HG02763 (cell line): ENCODE measurements around the gene CLMN.
"Not testable (repeated sequence)": the region's sequence is repeated elsewhere in the genome, so short reads cannot be mapped to it uniquely, and the experiment has no call there.

ENCODE experiments used
- ATAC-seq: cut with Tn5 transposase; IDR thresholded peaks from one replicate; pipeline ENCODE4 v1.9.1; 2021; ENCODE audit warnings: mild to moderate bottlenecking, moderate library complexity; ENCODE audit not compliant: unreplicated experiment

CLMN gene

GRCh38 chr14:95289323-95290010 is 30.2 kb downstream of the CLMN start:
- no peak for ATAC-seq

DNA sequence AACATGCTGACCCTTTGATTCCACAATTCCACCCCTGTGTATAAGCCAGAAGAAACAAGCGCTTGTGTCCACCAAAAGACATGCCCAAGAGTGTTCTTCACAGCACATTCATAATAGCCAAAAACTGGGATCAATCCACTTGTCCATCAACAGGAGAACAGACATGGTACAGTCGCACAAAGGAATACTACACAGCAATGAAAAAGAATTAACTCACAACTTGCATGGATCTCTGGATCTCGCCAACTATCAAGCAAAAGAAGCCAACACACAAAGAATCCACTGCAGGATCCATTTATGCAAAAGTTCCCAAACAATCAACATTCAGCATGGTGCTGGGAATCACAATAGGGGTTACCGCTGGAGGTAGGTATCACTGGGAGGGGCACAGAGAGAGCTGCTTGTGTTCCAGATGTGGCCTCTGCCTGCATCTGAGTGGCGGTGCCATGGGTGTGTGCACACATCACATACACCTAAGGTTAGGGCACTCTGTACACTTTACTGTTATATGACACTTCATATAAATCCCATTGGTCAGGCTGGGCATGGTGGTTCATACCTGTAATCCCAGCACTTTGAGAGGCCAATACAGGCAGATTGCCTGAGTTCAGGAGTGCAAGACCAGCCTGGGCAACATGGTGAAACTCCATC is 30.9 kb downstream of the CLMN start:
- ATAC-seq = no peak

DNA sequence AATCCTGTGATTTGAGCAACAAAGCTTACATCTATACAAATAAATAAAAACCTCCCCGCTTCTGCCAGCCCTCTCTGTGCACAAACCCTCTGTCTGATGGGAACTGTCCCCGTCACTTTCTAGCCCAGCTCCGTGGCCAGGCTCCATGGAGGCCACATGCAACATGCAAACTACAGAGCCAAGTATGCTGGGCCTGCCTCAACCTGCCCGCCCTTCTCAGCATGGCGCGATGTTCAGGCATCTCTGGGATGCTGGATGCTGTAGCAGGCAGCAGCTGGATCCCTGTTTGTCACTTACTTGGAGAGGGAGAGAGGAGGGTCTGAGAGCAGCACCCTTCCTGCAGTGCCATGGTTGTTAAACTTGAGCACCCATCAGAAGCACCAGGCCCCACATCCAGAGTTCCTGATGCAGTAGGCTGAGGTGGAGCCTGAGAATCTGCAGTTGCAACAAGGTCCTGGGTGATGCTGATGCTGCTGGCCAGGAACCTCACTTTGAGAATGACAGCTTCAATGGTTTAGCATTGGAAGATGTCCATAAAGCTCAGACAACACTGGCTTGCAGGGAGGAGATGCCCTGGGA is 32.4 kb downstream of the CLMN start:
- no peak for ATAC-seq

- ATAC-seq = no peak
Observed at GRCh38 chr14:95286645-95287044, 33.1 kb downstream of the CLMN start.

DNA sequence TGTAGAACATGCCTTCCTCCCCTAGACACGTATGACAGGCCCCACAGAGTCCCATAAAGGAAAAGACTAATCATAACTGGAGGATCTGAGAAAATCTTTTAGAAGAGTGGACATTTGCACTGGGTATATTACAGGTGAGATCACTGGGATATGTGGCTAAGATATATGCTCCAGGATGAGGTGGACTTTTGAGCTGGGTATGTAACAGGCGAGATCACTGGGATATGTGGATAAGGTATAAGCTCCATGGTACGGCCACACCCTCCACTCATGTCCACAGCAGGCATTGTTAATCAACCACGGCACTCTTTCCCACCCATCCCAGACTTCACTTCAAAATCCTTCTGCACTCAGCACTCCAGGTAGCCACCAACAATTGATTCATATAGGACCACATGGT is 34.1 kb downstream of the CLMN start:
- ATAC-seq = no peak

GRCh38 chr14:95283802-95284201 is 35.9 kb downstream of the CLMN start:
- not testable (repeated sequence) for ATAC-seq

- ATAC-seq = not testable (repeated sequence)
Observed at GRCh38 chr14:95282986-95283380, 36.7 kb downstream of the CLMN start.

- no peak for ATAC-seq
Observed at GRCh38 chr14:95282354-95282985, 37.2 kb downstream of the CLMN start.

DNA sequence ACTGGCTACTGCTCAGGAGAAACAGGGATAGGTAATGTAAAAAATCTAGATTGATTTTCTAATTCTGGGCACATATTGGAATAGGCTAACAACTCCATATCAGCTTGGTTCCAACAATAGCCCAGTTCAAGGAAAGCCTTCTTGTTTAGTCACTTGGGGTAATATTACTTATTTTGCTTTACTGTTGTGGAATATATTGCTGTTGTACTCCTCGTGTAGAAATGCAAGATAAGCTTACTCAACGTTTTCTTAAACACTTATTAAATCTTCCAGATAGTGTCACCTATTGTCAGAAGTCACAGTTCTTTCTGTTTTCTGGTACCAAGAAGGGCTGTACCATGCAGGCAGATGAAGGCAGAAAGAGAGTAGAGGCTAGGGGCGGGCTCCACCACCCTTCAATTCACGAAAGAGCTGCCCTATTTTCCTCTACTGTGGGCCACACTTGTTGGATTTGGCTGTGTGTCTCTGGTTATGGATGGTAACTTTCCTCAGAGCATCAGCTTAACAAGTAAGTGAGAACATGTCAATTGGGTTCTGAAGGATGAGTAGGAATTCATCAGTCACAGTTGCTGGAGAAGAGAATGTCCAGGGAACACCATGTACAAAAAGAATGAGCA is 38.0 kb downstream of the CLMN start:
- no peak for ATAC-seq

GRCh38 chr14:95275494-95275893 is 44.2 kb downstream of the CLMN start:
- ATAC-seq = no peak

DNA sequence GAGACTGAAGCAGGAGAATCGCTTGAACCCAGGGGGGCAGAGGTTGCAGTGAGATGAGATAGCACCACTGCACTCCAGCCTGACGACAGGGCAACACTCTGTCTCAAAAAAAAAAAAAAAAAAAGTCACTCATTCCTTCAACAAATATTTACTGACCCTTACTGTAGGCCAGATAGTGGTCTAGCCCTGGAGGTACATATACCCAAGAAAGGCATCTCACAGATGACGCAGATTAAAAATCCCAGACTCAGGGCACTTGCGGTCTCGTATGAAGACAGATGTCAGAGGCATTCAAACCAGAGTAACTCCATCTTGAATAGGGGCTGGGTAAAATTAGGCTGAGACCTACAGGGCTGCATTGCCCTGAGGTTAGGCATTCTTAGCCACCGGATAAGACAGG is 44.8 kb downstream of the CLMN start:
- ATAC-seq = no peak

DNA sequence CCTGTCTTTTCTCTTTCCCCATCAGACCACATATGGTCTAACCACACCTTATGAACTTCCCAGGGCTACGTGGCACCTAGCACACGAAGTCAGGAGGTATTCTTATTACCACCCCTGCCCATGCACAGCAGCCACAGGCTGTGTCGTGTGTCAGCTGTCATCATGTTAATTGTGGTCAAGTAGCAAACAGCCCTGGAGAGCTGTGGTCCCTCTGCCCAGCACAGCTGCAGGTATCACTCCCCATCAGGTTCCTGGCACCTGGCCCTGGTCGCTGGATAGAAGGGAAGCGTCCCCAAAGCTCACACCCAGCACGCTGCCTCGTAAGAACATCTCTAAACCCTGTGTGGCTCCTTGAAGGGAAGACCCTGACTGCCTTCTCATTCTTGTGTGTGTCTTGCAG is 45.4 kb downstream of the CLMN start:
- ATAC-seq = no peak

GRCh38 chr14:95273001-95273978 is 46.4 kb downstream of the CLMN start:
- no peak for ATAC-seq

GRCh38 chr14:95272057-95272456 is 47.7 kb downstream of the CLMN start:
- ATAC-seq = no peak

GRCh38 chr14:95270203-95270602 is 49.5 kb downstream of the CLMN start:
- ATAC-seq = no peak

DNA sequence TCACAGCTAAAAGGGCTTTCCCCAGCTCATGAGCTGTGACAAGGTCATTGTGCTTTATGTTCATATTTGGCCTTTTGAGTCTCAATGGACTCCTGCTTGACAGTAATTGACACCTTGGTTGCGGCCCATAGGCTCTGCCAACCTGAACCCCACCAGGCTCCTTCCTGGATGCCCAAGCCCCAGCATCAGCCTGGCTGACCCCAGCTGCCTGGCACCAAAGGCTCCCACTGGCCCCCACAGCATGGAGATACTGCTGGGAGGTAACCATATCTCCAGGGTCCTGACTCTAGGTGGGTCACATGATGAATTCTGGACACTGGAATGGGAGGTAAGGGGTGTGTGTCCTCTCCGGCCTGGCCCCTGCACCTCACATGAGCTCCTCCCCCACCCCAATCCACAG is 50.2 kb downstream of the CLMN start:
- no peak for ATAC-seq

- ATAC-seq = no peak
Observed at GRCh38 chr14:95268350-95268749, 51.4 kb downstream of the CLMN start.

- ATAC-seq = no peak
Observed at GRCh38 chr14:95267306-95267705, 52.4 kb downstream of the CLMN start.

DNA sequence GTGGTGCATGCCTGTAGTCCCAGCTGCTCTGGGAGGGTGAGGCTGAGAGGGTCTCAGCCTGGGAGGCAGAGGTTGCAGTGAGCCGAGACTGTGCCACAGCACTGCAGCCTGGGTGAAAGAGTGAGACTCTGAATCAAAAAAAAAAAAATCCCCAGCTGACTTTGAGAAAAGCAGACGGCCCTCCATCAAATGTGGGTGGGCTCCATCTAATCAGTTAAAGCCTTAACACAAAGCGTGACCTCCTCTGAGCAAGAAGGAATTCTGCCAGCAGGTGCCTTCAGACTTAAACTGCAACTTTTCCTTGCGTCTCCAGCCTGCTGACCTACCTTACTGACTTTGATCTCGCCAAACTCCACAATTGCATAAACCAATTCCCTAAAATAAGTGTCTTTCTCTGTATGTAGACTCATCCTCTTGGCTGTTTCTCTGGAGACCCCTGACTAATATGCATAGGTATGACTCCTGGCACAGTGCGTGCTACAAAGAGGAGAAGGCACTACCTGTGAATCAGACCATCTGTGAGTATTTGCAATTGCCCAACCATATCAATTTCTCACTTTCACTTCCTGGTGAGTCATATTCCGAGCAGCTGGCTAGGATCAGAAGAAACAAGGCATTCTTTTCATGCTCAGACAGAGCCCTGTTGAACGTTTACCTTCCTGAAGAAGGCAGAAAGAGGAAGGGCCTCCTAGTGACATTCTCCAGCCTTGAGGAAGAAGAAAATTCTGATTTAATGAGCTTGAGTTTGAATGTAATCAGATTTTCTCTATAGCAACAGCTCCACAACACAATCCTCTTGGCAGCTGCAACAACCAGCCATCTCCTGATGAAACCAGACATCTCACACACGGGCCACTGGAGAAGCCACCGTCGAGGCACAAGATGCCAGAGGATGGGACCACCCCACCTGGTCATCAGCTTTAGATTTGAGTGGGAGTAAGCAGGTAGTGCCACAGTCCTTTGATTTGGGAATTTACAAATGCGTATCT is 54.3 kb downstream of the CLMN start:
- ATAC-seq = peak; percentile 91
